BLaER1 treated with 17β-estradiol and CSF1 and Interleukin-3, amounts not matched to agents 10 nM and 100 nM (cell line): ENCODE results near the gene PJVK.

Experiments
- H3K27ac ChIP-seq, 11 experiments: shearing (Covaris generic); formaldehyde crosslinking; 2 replicates each; pipeline ENCODE4 v1.8.1; 2022
- H3K27me3 ChIP-seq, 11 experiments: shearing (Covaris generic); formaldehyde crosslinking; 2 replicates each; pipeline ENCODE4 v1.8.1; 2022
- H3K36me3 ChIP-seq, 11 experiments: shearing (Covaris generic); formaldehyde crosslinking; 2 replicates each; pipeline ENCODE4 v1.8.1; 2022
- H3K4me1 ChIP-seq, 10 experiments: shearing (Covaris generic); formaldehyde crosslinking; 2 replicates each; pipeline ENCODE4 v1.8.1; 2022
- H3K4me2 ChIP-seq, 11 experiments: shearing (Covaris generic); formaldehyde crosslinking; 2 replicates each; pipeline ENCODE4 v1.8.1; 2022
- H3K4me3 ChIP-seq, 10 experiments: shearing (Covaris generic); formaldehyde crosslinking; 2 replicates each; pipeline ENCODE4 v1.8.1; 2022
- H3K9ac ChIP-seq, 11 experiments: shearing (Covaris generic); formaldehyde crosslinking; 2 replicates each; pipeline ENCODE4 v1.8.1; 2022
- H3K9me3 ChIP-seq, 11 experiments: shearing (Covaris generic); formaldehyde crosslinking; replicated peaks in 1 of 11; 2 replicates each; pipeline ENCODE4 v1.8.1; 2022
- H4K20me1 ChIP-seq, 11 experiments: shearing (Covaris generic); formaldehyde crosslinking; 2 replicates each; pipeline ENCODE4 v1.8.1; 2022
- Cebpa-rat ChIP-seq, 11 experiments: shearing (Covaris generic); IDR thresholded peaks; 2 replicates each; pipeline ENCODE4 v1.8.1; 2022

PJVK gene

GRCh38 chr2:178473931-178474330 lies 22.8 kb downstream of the PJVK start:
- no peak overlapping the region for H3K4me3 ChIP-seq
- H3K9ac ChIP-seq = no peak overlapping the region
- no peak overlapping the region for H3K27ac ChIP-seq
- no peaks in the 10 kb centered on the region for H3K9me3 ChIP-seq
- peaks cover 0 to 37% (median 14%) of the 10 kb centered on the region in 11 experiments; a peak in 15 of 22 replicates for H3K36me3 ChIP-seq
- no peaks in the 10 kb centered on the region for H3K27me3 ChIP-seq
- peaks cover 0 to 24% (median 11%) of the 10 kb centered on the region in 10 experiments; a peak in 17 of 20 replicates for H3K4me1 ChIP-seq
- no peak overlapping the region for H3K4me2 ChIP-seq
- no peaks in the 10 kb centered on the region; a peak in 1 of 22 replicates for H4K20me1 ChIP-seq
- no peak for TF ChIP-seq Cebpa-rat (IDR thresholded peaks at IDR 0.05)

- H3K9ac ChIP-seq = no peak overlapping the region
- H3K4me2 ChIP-seq = no peak overlapping the region; a peak in 1 of 22 replicates
- no peak overlapping the region for H3K4me3 ChIP-seq
- peaks cover 0 to 31% (median 8%) of the 10 kb centered on the region in 11 experiments; a peak in 12 of 22 replicates for H3K36me3 ChIP-seq
- peaks cover 5 to 30% (median 15%) of the 10 kb centered on the region in 10 experiments for H3K4me1 ChIP-seq
- no peak for TF ChIP-seq Cebpa-rat (IDR thresholded peaks at IDR 0.05)
- no peaks in the 10 kb centered on the region; a peak in 1 of 22 replicates for H4K20me1 ChIP-seq
- H3K9me3 ChIP-seq = no peaks in the 10 kb centered on the region
- no peaks in the 10 kb centered on the region for H3K27me3 ChIP-seq
- H3K27ac ChIP-seq = no peak overlapping the region
Measured at GRCh38 chr2:178474560-178474959, 23.4 kb downstream of the PJVK start.

GRCh38 chr2:178476477-178476876 lies 25.3 kb downstream of the PJVK start:
- no peak overlapping the region for H3K9ac ChIP-seq
- peaks cover 0 to 7% (median 4%) of the 10 kb centered on the region in 11 experiments; a peak in 12 of 22 replicates for H4K20me1 ChIP-seq
- no peaks in the 10 kb centered on the region for H3K9me3 ChIP-seq
- peak overlapping the region in 10 of 11 experiments; percentile 82 to 99 (median 89); a peak in 18 of 22 replicates for H3K4me2 ChIP-seq
- H3K4me1 ChIP-seq = peaks cover 12 to 38% (median 23%) of the 10 kb centered on the region in 10 experiments
- H3K27me3 ChIP-seq = no peaks in the 10 kb centered on the region
- peak overlapping the region in 1 of 10 experiments; percentile 74; a peak in 2 of 20 replicates for H3K4me3 ChIP-seq
- H3K27ac ChIP-seq = no peak overlapping the region
- H3K36me3 ChIP-seq = peaks cover 0 to 11% (median 0%) of the 10 kb centered on the region in 11 experiments; a peak in 6 of 22 replicates
- no peak for TF ChIP-seq Cebpa-rat (IDR thresholded peaks at IDR 0.05)

- Histone ChIP-seq H3K27ac (peak overlapping the region; percentile 80 to 93 (median 86); a peak in 21 of 22 replicates), H3K9ac (peak overlapping the region; percentile 84 to 91 (median 88); a peak in 21 of 22 replicates), H3K36me3 (peaks cover 0 to 4% (median 0%) of the 10 kb centered on the region in 11 experiments; a peak in 3 of 22 replicates), H3K27me3 (no peaks in the 10 kb centered on the region), H4K20me1 (peaks cover 0 to 18% (median 14%) of the 10 kb centered on the region in 11 experiments; a peak in 14 of 22 replicates), H3K4me1 (peaks cover 23 to 49% (median 34%) of the 10 kb centered on the region in 10 experiments), H3K4me2 (peak overlapping the region; percentile 82 to 99 (median 89)), H3K9me3 (no peaks in the 10 kb centered on the region), H3K4me3 (peak overlapping the region; percentile 74 to 91 (median 86))
- TF ChIP-seq Cebpa-rat (IDR thresholded peaks at IDR 0.05) = no peak
Measured at GRCh38 chr2:178477443-178478129, 26.4 kb downstream of the PJVK start.

GRCh38 chr2:178478130-178478438 lies 26.9 kb downstream of the PJVK start:
- Histone ChIP-seq H3K4me3 (peak overlapping the region; percentile 74 to 91 (median 86)), H3K9me3 (no peaks in the 10 kb centered on the region), H3K27ac (peak overlapping the region; percentile 80 to 93 (median 86); a peak in 21 of 22 replicates), H3K4me2 (peak overlapping the region; percentile 82 to 99 (median 89)), H3K9ac (peak overlapping the region; percentile 84 to 91 (median 88)), H4K20me1 (peaks cover 0 to 23% (median 19%) of the 10 kb centered on the region in 11 experiments; a peak in 15 of 22 replicates), H3K4me1 (peaks cover 26 to 54% (median 38%) of the 10 kb centered on the region in 10 experiments), H3K27me3 (no peaks in the 10 kb centered on the region), H3K36me3 (peaks cover 0 to 4% (median 0%) of the 10 kb centered on the region in 11 experiments; a peak in 3 of 22 replicates)
- no peak for TF ChIP-seq Cebpa-rat (IDR thresholded peaks at IDR 0.05)

GRCh38 chr2:178478439-178479274 lies 27.5 kb downstream of the PJVK start, which contains the start of gene FKBP7:
Gene FKBP7 (minus strand): TSS chr2:178478600. CDS start chr2:178478499, 101 bp downstream.
- Histone ChIP-seq H3K4me1 (peaks cover 26 to 57% (median 39%) of the 10 kb centered on the region in 10 experiments), H3K4me2 (peak within 1 kb of the TSS; percentile 82 to 99 (median 89)), H4K20me1 (peaks cover 3 to 29% (median 25%) of the 10 kb centered on the region in 11 experiments; a peak in 15 of 22 replicates), H3K9ac (peak within 1 kb of the TSS; percentile 84 to 91 (median 88)), H3K4me3 (peak within 1 kb of the TSS; percentile 74 to 91 (median 86)), H3K36me3 (peaks cover 0 to 4% (median 0%) of the 10 kb centered on the region in 11 experiments; a peak in 2 of 22 replicates), H3K27ac (peak within 1 kb of the TSS; percentile 80 to 93 (median 86)), H3K27me3 (no peaks in the 10 kb centered on the region), H3K9me3 (no peaks in the 10 kb centered on the region)
- TF ChIP-seq Cebpa-rat (IDR thresholded peaks at IDR 0.05) = no peak

- no peaks in the 10 kb centered on the region for H3K27me3 ChIP-seq
- no peaks in the 10 kb centered on the region for H3K9me3 ChIP-seq
- H3K4me3 ChIP-seq = peak overlapping the region; percentile 74 to 91 (median 86)
- TF ChIP-seq Cebpa-rat (IDR thresholded peaks at IDR 0.05) = no peak
- H4K20me1 ChIP-seq = peaks cover 9 to 34% (median 29%) of the 10 kb centered on the region in 11 experiments; a peak in 15 of 22 replicates
- H3K9ac ChIP-seq = peak overlapping the region; percentile 84 to 91 (median 88); a peak in 18 of 22 replicates
- peaks cover 0 to 4% (median 0%) of the 10 kb centered on the region in 11 experiments; a peak in 2 of 22 replicates for H3K36me3 ChIP-seq
- H3K4me1 ChIP-seq = peaks cover 26 to 63% (median 42%) of the 10 kb centered on the region in 10 experiments
- peak overlapping the region in 9 of 11 experiments; percentile 82 to 93 (median 88); a peak in 14 of 22 replicates for H3K27ac ChIP-seq
- peak overlapping the region; percentile 82 to 99 (median 89) for H3K4me2 ChIP-seq
Measured at GRCh38 chr2:178479275-178479616, 28.1 kb downstream of the PJVK start.

- H3K36me3 ChIP-seq = peaks cover 0 to 3% (median 0%) of the 10 kb centered on the region in 11 experiments; a peak in 3 of 22 replicates
- H3K27me3 ChIP-seq = no peaks in the 10 kb centered on the region
- H3K4me2 ChIP-seq = peak overlapping the region; percentile 82 to 99 (median 89)
- TF ChIP-seq Cebpa-rat (IDR thresholded peaks at IDR 0.05) = no peak
- peaks cover 10 to 40% (median 34%) of the 10 kb centered on the region in 11 experiments; a peak in 15 of 22 replicates for H4K20me1 ChIP-seq
- H3K9ac ChIP-seq = peak overlapping the region; percentile 86 to 92 (median 89)
- peaks cover 26 to 67% (median 44%) of the 10 kb centered on the region in 10 experiments for H3K4me1 ChIP-seq
- H3K27ac ChIP-seq = peak overlapping the region; percentile 72 to 91 (median 87); a peak in 21 of 22 replicates
- no peaks in the 10 kb centered on the region for H3K9me3 ChIP-seq
- H3K4me3 ChIP-seq = peak overlapping the region; percentile 74 to 90 (median 83)
Measured at GRCh38 chr2:178479758-178480226, 28.6 kb downstream of the PJVK start.
